Memory B cell (primary cell): ENCODE measurements around the gene ALOX12B.

Experiments
- ATAC-seq: fragments of 150-1000 bp; cut with Tn5 transposase; 2 replicates; pipeline ENCODE4 v1.10.0; 2021; ENCODE audit warnings: low read depth, mild to moderate bottlenecking, moderate library complexity
- DNase-seq, 2 donors: peaks; one replicate each; pipeline ENCODE4 v3.0.0; 2022; ENCODE audit warnings: low spot score in 2 of 2
- H3K27ac Mint-ChIP-seq: one replicate; pipeline ENCODE4 v1.8.0; 2022; ENCODE audit warnings: mild to moderate bottlenecking, moderate library complexity, mixed read lengths
- H3K27me3 Mint-ChIP-seq: one replicate; pipeline ENCODE4 v1.8.0; 2022; ENCODE audit warnings: mixed read lengths
- H3K36me3 Mint-ChIP-seq: one replicate; pipeline ENCODE4 v1.8.0; 2022; ENCODE audit warnings: mild to moderate bottlenecking, mixed read lengths
- H3K4me1 Mint-ChIP-seq: one replicate; pipeline ENCODE4 v1.8.0; 2022; ENCODE audit warnings: mixed read lengths
- H3K4me3 Mint-ChIP-seq: one replicate; pipeline ENCODE4 v1.8.0; 2022; ENCODE audit warnings: mild to moderate bottlenecking, moderate library complexity, mixed read lengths
- H3K9me3 Mint-ChIP-seq: one replicate; pipeline ENCODE4 v1.8.0; 2022; ENCODE audit warnings: mixed read lengths

ALOX12B gene

DNA sequence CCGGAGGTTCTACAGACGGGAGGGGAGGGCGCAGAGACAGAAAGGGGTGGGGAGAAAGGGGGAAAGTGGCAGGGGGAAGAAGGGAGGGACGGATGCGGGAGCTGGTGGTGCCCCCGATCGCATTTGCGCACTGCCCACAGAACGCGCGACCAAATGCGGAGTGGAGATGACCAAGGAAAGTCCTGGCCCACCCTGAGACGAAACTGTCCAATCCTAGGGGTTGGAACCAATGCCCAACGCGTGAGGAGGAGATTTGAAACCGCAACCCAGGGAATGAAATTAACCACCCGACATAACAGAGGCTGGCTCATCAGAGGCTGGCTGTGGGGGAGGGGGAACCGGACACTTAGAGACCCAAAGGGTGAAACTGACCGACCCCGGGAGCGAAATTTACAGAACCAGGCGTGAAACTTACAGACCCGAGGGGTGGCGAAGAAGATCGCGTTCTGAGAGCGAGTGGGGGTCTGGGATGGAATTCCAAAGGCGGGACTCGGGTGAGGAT is 35.0 kb upstream of the ALOX12B start:
- Mint-ChIP-seq H3K9me3 (no peaks in the 10 kb centered on the region), H3K36me3 (peaks cover 2% of the 10 kb centered on the region), H3K27me3 (peaks cover 44% of the 10 kb centered on the region), H3K4me3 (peak overlapping the region; percentile 77), H3K27ac (peak overlapping the region; percentile 64), H3K4me1 (peaks cover 66% of the 10 kb centered on the region)
- ATAC-seq: no peak
- no peak for DNase-seq

DNA sequence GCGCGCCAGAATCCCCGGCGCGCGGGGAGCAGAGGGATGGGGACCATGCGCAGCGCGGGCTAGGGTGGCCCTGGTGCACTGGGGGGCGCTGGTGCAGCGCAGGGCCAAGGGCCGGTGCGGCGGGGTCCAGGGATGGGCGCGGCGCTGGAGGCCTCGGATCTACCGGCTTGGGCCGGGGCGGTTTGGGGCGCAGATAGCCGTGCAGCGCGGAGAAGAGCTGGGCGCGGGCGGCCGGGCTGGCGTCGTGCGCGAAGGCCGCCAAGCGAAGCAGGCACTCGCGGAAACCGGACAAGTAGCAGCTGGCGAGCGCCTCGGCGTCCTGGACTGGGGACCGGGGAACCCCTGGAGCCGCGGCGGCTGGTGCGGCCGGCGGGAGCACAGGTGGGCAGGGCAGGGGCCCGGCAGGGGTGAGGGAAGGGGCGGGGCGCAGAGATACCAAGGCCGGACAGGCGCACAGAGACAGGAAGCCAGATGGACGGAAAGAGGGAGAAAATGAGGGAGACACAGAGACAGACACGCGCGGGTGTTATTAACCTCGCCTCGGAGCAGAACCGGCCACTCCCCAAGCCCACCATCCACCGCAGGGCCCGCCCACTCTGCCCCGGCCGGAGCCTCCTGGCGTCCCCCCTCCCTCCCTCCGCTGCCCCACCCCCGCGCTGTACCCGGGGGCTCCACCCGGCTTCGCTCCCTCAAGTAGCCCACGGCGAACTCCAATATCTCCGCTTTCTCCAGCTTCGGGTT is 34.3 kb upstream of the ALOX12B start:
- Mint-ChIP-seq H3K27me3 (peaks cover 39% of the 10 kb centered on the region), H3K27ac (peak overlapping the region; percentile 64), H3K36me3 (peaks cover 2% of the 10 kb centered on the region), H3K4me3 (peak overlapping the region; percentile 77), H3K4me1 (peaks cover 61% of the 10 kb centered on the region), H3K9me3 (no peaks in the 10 kb centered on the region)
- ATAC-seq: no peak
- peak in 1 of 2 donors; percentile 66 for DNase-seq

DNA sequence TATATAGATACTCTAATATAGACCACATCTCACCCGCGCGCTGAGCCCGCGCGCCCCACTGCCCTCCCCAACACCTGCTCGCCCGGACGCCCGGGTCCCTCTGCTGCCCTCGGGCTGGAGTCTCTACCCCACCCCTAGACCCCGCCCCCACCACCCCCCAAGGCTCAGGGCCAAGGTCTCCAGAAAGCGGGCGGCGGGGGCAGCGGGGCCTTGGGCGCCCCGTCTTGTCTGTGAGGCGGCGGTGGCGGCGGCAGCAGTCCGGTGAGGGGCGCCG is 33.8 kb upstream of the ALOX12B start:
- Mint-ChIP-seq H3K27ac (peak overlapping the region; percentile 99), H3K9me3 (no peaks in the 10 kb centered on the region), H3K4me1 (peaks cover 58% of the 10 kb centered on the region), H3K36me3 (peaks cover 2% of the 10 kb centered on the region), H3K27me3 (peaks cover 39% of the 10 kb centered on the region), H3K4me3 (peak overlapping the region; percentile 81)
- ATAC-seq: no peak
- DNase-seq: no peak

- Mint-ChIP-seq H3K4me1 (peaks cover 53% of the 10 kb centered on the region), H3K36me3 (no peaks in the 10 kb centered on the region), H3K27ac (peak overlapping the region; percentile 99), H3K9me3 (no peaks in the 10 kb centered on the region), H3K27me3 (peaks cover 38% of the 10 kb centered on the region), H3K4me3 (peak overlapping the region; percentile 81)
- ATAC-seq: peak; percentile 4
- DNase-seq: peak in 1 of 2 donors; percentile 55
These were observed 33.2 kb upstream of the ALOX12B start for GRCh38 chr17:8120520-8121406.

DNA sequence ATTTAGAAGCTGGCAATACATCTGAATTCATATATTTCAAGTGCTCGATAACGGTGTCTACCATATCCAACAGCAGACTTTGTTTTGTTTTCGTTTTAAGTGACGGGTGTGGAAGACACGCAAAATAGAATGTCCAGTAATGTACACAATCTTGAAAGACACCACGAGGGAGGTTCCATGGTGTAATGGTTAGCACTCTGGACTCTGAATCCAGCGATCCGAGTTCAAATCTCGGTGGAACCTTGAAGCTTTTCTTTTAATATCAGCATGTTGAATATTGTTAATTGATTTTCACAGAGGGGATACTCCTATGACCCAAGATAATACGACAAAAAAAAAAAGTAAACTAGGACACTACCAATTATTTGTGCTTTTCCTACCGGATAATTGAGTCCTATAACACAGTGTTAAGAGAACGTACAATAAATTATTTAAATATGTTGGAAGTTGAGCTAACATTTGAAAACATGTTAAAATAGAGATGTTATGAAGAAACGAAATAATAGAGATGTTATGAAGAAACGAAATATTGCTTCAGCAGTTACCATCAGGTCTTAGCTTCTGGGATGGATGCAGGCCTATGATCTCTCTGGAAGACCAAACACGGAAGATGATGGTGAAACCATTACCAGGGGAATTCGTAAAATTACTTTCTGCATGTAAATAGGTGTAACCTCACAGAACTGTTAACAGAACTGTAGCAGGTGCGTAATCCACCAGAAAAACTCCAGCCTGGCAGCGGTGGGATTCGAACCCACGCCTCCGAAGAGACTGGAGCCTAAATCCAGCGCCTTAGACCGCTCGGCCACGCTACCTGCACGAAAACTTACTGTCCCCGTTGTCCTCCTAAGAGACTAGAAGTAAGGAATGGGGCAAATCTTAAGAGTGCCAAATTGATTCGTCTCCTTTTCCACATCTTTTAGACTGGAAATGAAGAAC is 32.3 kb upstream of the ALOX12B start:
- Mint-ChIP-seq H3K4me1 (peaks cover 48% of the 10 kb centered on the region), H3K27me3 (peaks cover 44% of the 10 kb centered on the region), H3K4me3 (peak overlapping the region; percentile 81), H3K36me3 (no peaks in the 10 kb centered on the region), H3K27ac (peak overlapping the region; percentile 99), H3K9me3 (no peaks in the 10 kb centered on the region)
- DNase-seq (peak; percentile 83 to 86), ATAC-seq (peak; percentile 65)

- Mint-ChIP-seq H3K9me3 (no peaks in the 10 kb centered on the region), H3K4me1 (peaks cover 40% of the 10 kb centered on the region), H3K36me3 (no peaks in the 10 kb centered on the region), H3K4me3 (peak overlapping the region; percentile 85), H3K27ac (peak overlapping the region; percentile 99), H3K27me3 (peaks cover 44% of the 10 kb centered on the region)
- DNase-seq: peak; percentile 77 to 89
- ATAC-seq: peak; percentile 68
These were observed 31.5 kb upstream of the ALOX12B start for GRCh38 chr17:8118769-8119580.

GRCh38 chr17:8117980-8118768 is 30.7 kb upstream of the ALOX12B start, which contains the start of gene ALOXE3:
ALOXE3 (minus strand) TSS chr17:8118514; CDS start chr17:8117990, 524 bp downstream.
- ATAC-seq (peak; percentile 0), DNase-seq (no peak)
- Mint-ChIP-seq H3K9me3 (no peaks in the 10 kb centered on the region), H3K27me3 (peaks cover 40% of the 10 kb centered on the region), H3K36me3 (no peaks in the 10 kb centered on the region), H3K4me3 (peak within 1 kb of the TSS; percentile 85), H3K27ac (peak within 1 kb of the TSS; percentile 99), H3K4me1 (peaks cover 32% of the 10 kb centered on the region)

DNA sequence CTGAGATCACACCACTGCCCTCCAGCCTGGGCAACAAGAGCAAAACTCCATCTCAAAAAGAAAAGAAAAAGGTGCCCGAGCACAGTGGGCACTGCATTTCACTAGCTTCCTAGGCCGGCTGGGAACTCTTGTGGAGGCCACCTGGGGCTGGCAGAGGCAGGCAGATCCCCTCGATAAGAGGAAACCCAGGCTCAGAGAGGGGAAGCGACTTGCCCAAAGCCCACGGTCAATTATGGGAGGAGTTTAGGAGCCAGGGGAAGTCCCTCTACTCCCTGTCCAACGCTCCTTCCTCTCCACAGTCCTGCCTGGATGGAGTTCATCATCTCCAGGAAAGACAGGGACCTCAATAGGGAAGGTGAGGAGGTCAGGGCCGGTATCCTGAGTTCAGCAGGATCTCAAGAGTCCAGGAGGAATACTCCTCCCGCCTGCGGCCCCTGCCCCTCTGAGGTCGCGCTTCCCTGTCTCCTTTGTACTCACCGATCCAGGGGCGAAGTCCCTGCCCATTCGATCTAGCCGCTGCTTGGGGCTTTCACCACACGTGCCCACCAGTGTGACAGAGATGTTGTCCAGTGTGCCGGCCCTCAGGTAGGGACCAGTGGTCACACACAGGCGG is 30.0 kb upstream of the ALOX12B start:
- DNase-seq: no peak

GRCh38 chr17:8116776-8117175 is 29.3 kb upstream of the ALOX12B start:
- H3K36me3 Mint-ChIP-seq: no peaks in the 10 kb centered on the region
- H3K9me3 Mint-ChIP-seq: no peaks in the 10 kb centered on the region
- H3K4me3 Mint-ChIP-seq: no peak overlapping the region
- peaks cover 23% of the 10 kb centered on the region for H3K4me1 Mint-ChIP-seq
- DNase-seq: no peak
- H3K27ac Mint-ChIP-seq: no peak overlapping the region
- no peak for ATAC-seq
- H3K27me3 Mint-ChIP-seq: peaks cover 41% of the 10 kb centered on the region

More for the DNA sequence above, 30.0 kb upstream of the ALOX12B start:
- Mint-ChIP-seq H3K4me1 (peaks cover 27% of the 10 kb centered on the region), H3K27me3 (peaks cover 44% of the 10 kb centered on the region), H3K4me3 (peak overlapping the region; percentile 85), H3K36me3 (no peaks in the 10 kb centered on the region), H3K9me3 (no peaks in the 10 kb centered on the region), H3K27ac (no peak overlapping the region)
- ATAC-seq: no peak

- DNase-seq (no peak), ATAC-seq (no peak)
- Mint-ChIP-seq H3K27ac (no peak overlapping the region), H3K4me3 (peak overlapping the region; percentile 28), H3K27me3 (peaks cover 34% of the 10 kb centered on the region), H3K4me1 (peaks cover 3% of the 10 kb centered on the region), H3K9me3 (no peaks in the 10 kb centered on the region), H3K36me3 (no peaks in the 10 kb centered on the region)
These were observed 23.4 kb upstream of the ALOX12B start for GRCh38 chr17:8110907-8111306.

DNA sequence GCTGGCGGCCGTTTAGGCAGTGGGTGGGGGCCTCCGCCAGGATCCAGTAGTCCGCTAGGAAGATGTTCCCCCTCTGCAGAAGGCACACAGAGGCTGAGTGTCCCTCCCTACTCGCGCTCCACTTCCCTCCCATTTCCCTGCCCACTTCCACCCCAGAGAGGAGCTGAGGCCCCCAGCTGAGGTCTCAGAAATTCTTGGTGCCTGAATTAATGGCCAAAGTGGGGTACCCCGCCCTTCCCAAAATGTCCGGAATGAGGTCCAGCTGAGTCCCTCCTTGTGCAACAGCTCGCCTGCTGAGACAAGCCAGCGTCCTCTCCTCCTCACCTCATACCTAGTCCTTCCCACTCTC is 22.9 kb upstream of the ALOX12B start:
- Mint-ChIP-seq H3K27me3 (peaks cover 30% of the 10 kb centered on the region), H3K4me1 (peaks cover 3% of the 10 kb centered on the region), H3K9me3 (no peaks in the 10 kb centered on the region), H3K27ac (no peak overlapping the region), H3K4me3 (no peak overlapping the region), H3K36me3 (no peaks in the 10 kb centered on the region)
- ATAC-seq (no peak), DNase-seq (no peak)
